Skeletal muscle cell (primary cell): ENCODE results near the gene LY86.
"Not testable (repeated sequence)": the region's sequence is repeated elsewhere in the genome, so short reads cannot be mapped to it uniquely, and the experiment has no call there.

Experiments used
- DNase-seq: peaks from one replicate; pipeline ENCODE4 v3.0.0-alpha.2; 2010; ENCODE audit warnings: low read depth
- H3K4me3 ChIP-seq: 2 replicates; pipeline ENCODE4 v1.5.1; 2011; ENCODE audit warnings: low read depth, mild to moderate bottlenecking, control low read depth, low read length, moderate library complexity

LY86 gene

GRCh38 chr6:6663421-6664135, 75.1 kb downstream of the LY86 start:
- no peak overlapping the region for H3K4me3 ChIP-seq
- no peak for DNase-seq

GRCh38 chr6:6665555-6666243, 77.2 kb downstream of the LY86 start:
- no peak overlapping the region for H3K4me3 ChIP-seq
- no peak for DNase-seq

- H3K4me3 ChIP-seq, DNase-seq: not testable (repeated sequence)
Observed at GRCh38 chr6:6670150-6670549, 81.6 kb downstream of the LY86 start.

GRCh38 chr6:6674872-6675271, 86.4 kb downstream of the LY86 start:
- no peak for DNase-seq
- no peak overlapping the region for H3K4me3 ChIP-seq

GRCh38 chr6:6676910-6677441, 88.5 kb downstream of the LY86 start:
- no peak overlapping the region for H3K4me3 ChIP-seq
- no peak for DNase-seq

- DNase-seq: no peak
- no peak overlapping the region for H3K4me3 ChIP-seq
Observed at GRCh38 chr6:6678185-6678671, 89.7 kb downstream of the LY86 start.

GRCh38 chr6:6678811-6679210, 90.3 kb downstream of the LY86 start:
- no peak overlapping the region for H3K4me3 ChIP-seq
- DNase-seq: no peak

GRCh38 chr6:6679633-6680032, 91.1 kb downstream of the LY86 start:
- H3K4me3 ChIP-seq: no peak overlapping the region
- no peak for DNase-seq

GRCh38 chr6:6680526-6680925, 92.0 kb downstream of the LY86 start:
- DNase-seq: no peak
- H3K4me3 ChIP-seq: no peak overlapping the region

- H3K4me3 ChIP-seq: no peak overlapping the region
- no peak for DNase-seq
Observed at GRCh38 chr6:6681075-6681849, 92.7 kb downstream of the LY86 start.

- DNase-seq: no peak
- no peak overlapping the region for H3K4me3 ChIP-seq
Observed at GRCh38 chr6:6682225-6682624, 93.7 kb downstream of the LY86 start.

- no peak overlapping the region for H3K4me3 ChIP-seq
- DNase-seq: no peak
Observed at GRCh38 chr6:6683969-6684833, 95.7 kb downstream of the LY86 start.

- no peak overlapping the region for H3K4me3 ChIP-seq
- DNase-seq: no peak
Observed at GRCh38 chr6:6685249-6686040, 96.9 kb downstream of the LY86 start.

GRCh38 chr6:6686176-6686575, 97.7 kb downstream of the LY86 start:
- no peak for DNase-seq
- no peak overlapping the region for H3K4me3 ChIP-seq

- no peak for DNase-seq
- no peak overlapping the region for H3K4me3 ChIP-seq
Observed at GRCh38 chr6:6686748-6687601, 98.5 kb downstream of the LY86 start.

- no peak for DNase-seq
Observed at GRCh38 chr6:6688283-6688682, 99.8 kb downstream of the LY86 start.

GRCh38 chr6:6688951-6689350, 100.4 kb downstream of the LY86 start:
- DNase-seq: no peak

More at GRCh38 chr6:6688283-6688682, 99.8 kb downstream of the LY86 start:
- H3K4me3 ChIP-seq: no peak overlapping the region

More at GRCh38 chr6:6688951-6689350, 100.4 kb downstream of the LY86 start:
- H3K4me3 ChIP-seq: no peak overlapping the region
